HEK293 (cell line): ENCODE results near the gene ACOT7.
A peak's percentile ranks its signal among the peaks of the same experiment; 100 is the strongest.

Experiments
- CTCF ChIP-seq: fragments of 450-650 bp; formaldehyde crosslinking; IDR thresholded peaks from 2 replicates; pipeline ENCODE4 v1.5.1; 2016; ENCODE audit warnings: missing biosample characterization, missing genetic modification characterization
- EGR2 ChIP-seq: fragments of 450-650 bp; formaldehyde crosslinking; IDR thresholded peaks from 2 replicates; pipeline ENCODE4 v1.5.1; 2016; ENCODE audit warnings: low read depth, missing biosample characterization, missing genetic modification characterization
- GLI2 ChIP-seq: fragments of 450-650 bp; formaldehyde crosslinking; IDR thresholded peaks from 2 replicates; pipeline ENCODE4; 2017; ENCODE audit warnings: missing biosample characterization, missing genetic modification characterization, low read depth, borderline replicate concordance
- GLIS1 ChIP-seq: fragments of 450-650 bp; formaldehyde crosslinking; IDR thresholded peaks from 2 replicates; pipeline ENCODE4 v1.5.1; 2016; ENCODE audit warnings: missing biosample characterization, missing genetic modification characterization
- GLIS2 ChIP-seq: fragments of 450-650 bp; formaldehyde crosslinking; IDR thresholded peaks from 2 replicates; pipeline ENCODE4 v1.5.1; 2016; ENCODE audit warnings: missing biosample characterization, missing genetic modification characterization
- KLF10 ChIP-seq: fragments of 450-650 bp; IDR thresholded peaks from 2 replicates; pipeline ENCODE4 v1.5.1; 2018; ENCODE audit warnings: missing biosample characterization, mild to moderate bottlenecking, missing genetic modification characterization
- KLF16 ChIP-seq: fragments of 450-650 bp; formaldehyde crosslinking; IDR thresholded peaks from 2 replicates; pipeline ENCODE4 v1.5.1; 2017; ENCODE audit warnings: missing biosample characterization, missing genetic modification characterization
- KLF8 ChIP-seq: fragments of 450-650 bp; formaldehyde crosslinking; IDR thresholded peaks from 2 replicates; pipeline ENCODE4 v1.5.1; 2016; ENCODE audit warnings: missing biosample characterization, missing genetic modification characterization
- MZF1 ChIP-seq: fragments of 450-650 bp; formaldehyde crosslinking; IDR thresholded peaks from 2 replicates; pipeline ENCODE4 v1.5.1; 2017; ENCODE audit warnings: missing biosample characterization, missing genetic modification characterization, borderline replicate concordance
- ZBTB10 ChIP-seq: fragments of 450-650 bp; formaldehyde crosslinking; IDR thresholded peaks from 2 replicates; pipeline ENCODE4 v1.5.1; 2016; ENCODE audit warnings: missing biosample characterization, missing genetic modification characterization
- ZBTB48 ChIP-seq: fragments of 450-650 bp; formaldehyde crosslinking; IDR thresholded peaks from 2 replicates; pipeline ENCODE4 v1.5.1; 2016; ENCODE audit warnings: missing biosample characterization, missing genetic modification characterization
- ZBTB7A ChIP-seq: fragments of 450-650 bp; formaldehyde crosslinking; IDR thresholded peaks from 2 replicates; pipeline ENCODE4 v1.5.1; 2016; ENCODE audit warnings: low read depth, missing biosample characterization, missing genetic modification characterization
- ZBTB8A ChIP-seq: fragments of 450-650 bp; formaldehyde crosslinking; IDR thresholded peaks from 2 replicates; pipeline ENCODE4 v1.5.1; 2016; ENCODE audit warnings: missing biosample characterization, missing genetic modification characterization
- ZEB2 ChIP-seq: fragments of 450-650 bp; formaldehyde crosslinking; IDR thresholded peaks from 2 replicates; pipeline ENCODE4 v1.5.1; 2016; ENCODE audit warnings: missing biosample characterization, missing genetic modification characterization
- ZFHX2 ChIP-seq: fragments of 450-650 bp; formaldehyde crosslinking; conservative IDR thresholded peaks from 2 replicates; pipeline ENCODE4 v1.5.1; 2016; ENCODE audit warnings: missing biosample characterization, missing genetic modification characterization
- ZNF10 ChIP-seq: fragments of 450-650 bp; formaldehyde crosslinking; IDR thresholded peaks from 2 replicates; pipeline ENCODE4 v1.5.1; 2017; ENCODE audit warnings: missing biosample characterization, missing genetic modification characterization
- ZNF114 ChIP-seq: fragments of 450-650 bp; formaldehyde crosslinking; IDR thresholded peaks from 2 replicates; pipeline ENCODE4 v1.5.0; 2017; ENCODE audit warnings: missing biosample characterization, missing genetic modification characterization
- ZNF121 ChIP-seq: fragments of 450-650 bp; formaldehyde crosslinking; IDR thresholded peaks from 2 replicates; pipeline ENCODE4 v1.5.1; 2016; ENCODE audit warnings: missing biosample characterization, missing genetic modification characterization
- ZNF132 ChIP-seq: fragments of 450-650 bp; formaldehyde crosslinking; IDR thresholded peaks from 2 replicates; pipeline ENCODE4 v1.5.1; 2017; ENCODE audit warnings: missing biosample characterization, missing genetic modification characterization, borderline replicate concordance
- ZNF146 ChIP-seq: fragments of 450-650 bp; formaldehyde crosslinking; IDR thresholded peaks from 2 replicates; pipeline ENCODE4 v1.5.1; 2016; ENCODE audit warnings: missing biosample characterization, missing genetic modification characterization
- ZNF211 ChIP-seq: fragments of 450-650 bp; formaldehyde crosslinking; IDR thresholded peaks from 2 replicates; pipeline ENCODE4 v1.5.1; 2016; ENCODE audit warnings: low read depth, missing biosample characterization, missing genetic modification characterization
- ZNF335 ChIP-seq: fragments of 450-650 bp; formaldehyde crosslinking; conservative IDR thresholded peaks from 2 replicates; pipeline ENCODE4 v1.5.1; 2016; ENCODE audit warnings: missing biosample characterization, missing genetic modification characterization
- ZNF354C ChIP-seq: fragments of 450-650 bp; formaldehyde crosslinking; IDR thresholded peaks from 2 replicates; pipeline ENCODE4 v1.5.1; 2016; ENCODE audit warnings: missing biosample characterization, missing genetic modification characterization, low read depth, borderline replicate concordance
- ZNF366 ChIP-seq: fragments of 450-650 bp; formaldehyde crosslinking; conservative IDR thresholded peaks from 2 replicates; pipeline ENCODE4 v1.5.1; 2016; ENCODE audit warnings: missing biosample characterization, missing genetic modification characterization
- ZNF37A ChIP-seq: fragments of 450-650 bp; IDR thresholded peaks from 2 replicates; pipeline ENCODE4 v1.5.1; 2018; ENCODE audit warnings: missing biosample characterization, missing genetic modification characterization
- ZNF394 ChIP-seq: fragments of 450-650 bp; formaldehyde crosslinking; IDR thresholded peaks from 2 replicates; pipeline ENCODE4 v1.5.1; 2016; ENCODE audit warnings: missing biosample characterization, missing genetic modification characterization, mild to moderate bottlenecking, moderate library complexity, borderline replicate concordance
- ZNF48 ChIP-seq: fragments of 450-650 bp; formaldehyde crosslinking; IDR thresholded peaks from 2 replicates; pipeline ENCODE4 v1.5.1; 2016; ENCODE audit warnings: missing biosample characterization, missing genetic modification characterization
- ZNF514 ChIP-seq: fragments of 450-650 bp; formaldehyde crosslinking; IDR thresholded peaks from 2 replicates; pipeline ENCODE4 v1.5.1; 2016; ENCODE audit warnings: missing biosample characterization, missing genetic modification characterization
- ZNF521 ChIP-seq: fragments of 450-650 bp; formaldehyde crosslinking; IDR thresholded peaks from 2 replicates; pipeline ENCODE4 v1.5.1; 2017; ENCODE audit warnings: missing biosample characterization, mild to moderate bottlenecking, missing genetic modification characterization
- ZNF529 ChIP-seq: fragments of 450-650 bp; formaldehyde crosslinking; IDR thresholded peaks from 2 replicates; pipeline ENCODE4 v1.5.1; 2017; ENCODE audit warnings: missing genetic modification characterization, missing biosample characterization; ENCODE audit not compliant: insufficient replicate concordance
- ZNF530 ChIP-seq: fragments of 450-650 bp; formaldehyde crosslinking; IDR thresholded peaks from 2 replicates; pipeline ENCODE4 v1.5.1; 2016; ENCODE audit warnings: low read depth, missing biosample characterization, missing genetic modification characterization
- ZNF585B ChIP-seq: fragments of 450-650 bp; formaldehyde crosslinking; IDR thresholded peaks from 2 replicates; pipeline ENCODE4 v1.5.1; 2016; ENCODE audit warnings: missing biosample characterization, missing genetic modification characterization
- ZNF600 ChIP-seq: fragments of 450-650 bp; formaldehyde crosslinking; IDR thresholded peaks from 2 replicates; pipeline ENCODE4 v1.5.1; 2016; ENCODE audit warnings: missing biosample characterization, missing genetic modification characterization
- ZNF626 ChIP-seq: fragments of 450-650 bp; sonication (Bioruptor Pico); formaldehyde crosslinking; IDR thresholded peaks from 2 replicates; pipeline ENCODE4 v1.5.1; 2018; ENCODE audit warnings: missing biosample characterization, missing genetic modification characterization, inconsistent platforms
- ZNF664 ChIP-seq: fragments of 450-650 bp; formaldehyde crosslinking; IDR thresholded peaks from 2 replicates; pipeline ENCODE4 v1.5.1; 2016; ENCODE audit warnings: missing biosample characterization, missing genetic modification characterization
- ZNF692 ChIP-seq: fragments of 450-650 bp; formaldehyde crosslinking; IDR thresholded peaks from 2 replicates; pipeline ENCODE4 v1.5.1; 2016; ENCODE audit warnings: missing biosample characterization, missing genetic modification characterization
- ZNF776 ChIP-seq: fragments of 450-650 bp; formaldehyde crosslinking; IDR thresholded peaks from 2 replicates; pipeline ENCODE4 v1.5.0; 2017; ENCODE audit warnings: missing biosample characterization, missing genetic modification characterization, borderline replicate concordance
- ZNF777 ChIP-seq: fragments of 450-650 bp; formaldehyde crosslinking; IDR thresholded peaks from 2 replicates; pipeline ENCODE4 v1.5.1; 2017; ENCODE audit warnings: missing biosample characterization, missing genetic modification characterization, borderline replicate concordance

The ACOT7 gene

GRCh38 chr1:6423321-6423999 is 29.9 kb upstream of the ACOT7 start (continued):
- no peak for TF ChIP-seq ZNF692
- no peak for TF ChIP-seq ZNF394 (tag by site-specific recombination)
- no peak for TF ChIP-seq ZNF211 (tag by site-specific recombination)
- TF ChIP-seq ZNF529 (tag by site-specific recombination): no peak
- TF ChIP-seq ZNF132 (tag by site-specific recombination): no peak
- peak; percentile 89 for TF ChIP-seq CTCF (tag by site-specific recombination)
- TF ChIP-seq ZNF585B: no peak
- peak; percentile 11; the same call in 1 of the 2 replicates for TF ChIP-seq ZBTB8A
- no peak for TF ChIP-seq GLI2 (tag by site-specific recombination)
- no peak for TF ChIP-seq ZNF626
- no peak for TF ChIP-seq ZNF514
- TF ChIP-seq ZBTB7A (tag by site-specific recombination): no peak
- TF ChIP-seq ZNF335 (tag by site-specific recombination): no peak
- peak; percentile 96 for TF ChIP-seq ZEB2 (tag by site-specific recombination)
- TF ChIP-seq ZNF600 (tag by site-specific recombination): no peak
- no peak for TF ChIP-seq ZNF48
- TF ChIP-seq ZNF366 (tag by site-specific recombination): no peak; the same call in 1 of the 2 replicates
- TF ChIP-seq MZF1 (tag by site-specific recombination): no peak
- peak; percentile 91 for TF ChIP-seq EGR2 (tag by site-specific recombination)
- TF ChIP-seq GLIS2 (tag by site-specific recombination): peak; percentile 91
- no peak for TF ChIP-seq ZNF521 (tag by site-specific recombination)
- TF ChIP-seq ZNF664 (tag by site-specific recombination): no peak
- TF ChIP-seq KLF16: no peak; the same call in none of the 2 replicates
- TF ChIP-seq KLF8: peak; percentile 20; the same call in 1 of the 2 replicates
- no peak for TF ChIP-seq ZNF354C (tag by site-specific recombination)
- peak; percentile 52; the same call in 1 of the 2 replicates for TF ChIP-seq GLIS1 (tag by site-specific recombination)
- TF ChIP-seq ZNF121: no peak
- TF ChIP-seq ZNF37A (tag by site-specific recombination): no peak
- no peak for TF ChIP-seq ZBTB48 (tag by site-specific recombination)
- peak; percentile 88 for TF ChIP-seq ZFHX2 (tag by site-specific recombination)
- TF ChIP-seq ZNF146 (tag by site-specific recombination): no peak
- no peak for TF ChIP-seq ZNF530 (tag by site-specific recombination)
- TF ChIP-seq ZNF776 (tag by site-specific recombination): no peak
- TF ChIP-seq ZBTB10: no peak
- TF ChIP-seq ZNF114 (tag by site-specific recombination): no peak
- TF ChIP-seq ZNF777 (tag by site-specific recombination): no peak
- no peak for TF ChIP-seq KLF10 (tag by site-specific recombination)
- no peak for TF ChIP-seq ZNF10 (tag by site-specific recombination)
